Inflammatory macrophage (primary cell): ENCODE data around the gene ZFYVE21.
A peak's percentile ranks its signal among the peaks of the same experiment; 100 is the strongest.

ENCODE experiments used
- DNase-seq, 2 donors: peaks; one replicate each; pipeline ENCODE4 v3.0.0-alpha.2; 2020 to 2022

ZFYVE21 gene

GRCh38 chr14:103706551-103707328, 8.9 kb upstream of the ZFYVE21 start:
- DNase-seq: no peak

GRCh38 chr14:103707329-103708263, 8.0 kb upstream of the ZFYVE21 start:
- DNase-seq: no peak

GRCh38 chr14:103708750-103709187, 6.8 kb upstream of the ZFYVE21 start:
- no peak for DNase-seq

- no peak for DNase-seq
Measured at GRCh38 chr14:103709814-103710213, 5.8 kb upstream of the ZFYVE21 start.

GRCh38 chr14:103710771-103711377, 4.7 kb upstream of the ZFYVE21 start:
- no peak for DNase-seq

GRCh38 chr14:103711516-103712431, 3.8 kb upstream of the ZFYVE21 start:
- no peak for DNase-seq

GRCh38 chr14:103712633-103713247, 2.9 kb upstream of the ZFYVE21 start:
- no peak for DNase-seq

- DNase-seq: no peak
Measured at GRCh38 chr14:103713304-103714062, 2.1 kb upstream of the ZFYVE21 start.

GRCh38 chr14:103714063-103714724, 1.4 kb upstream of the ZFYVE21 start:
- DNase-seq: no peak

- peak; percentile 7 to 55 for DNase-seq
Measured at GRCh38 chr14:103716091-103716801, 636 bp downstream of the ZFYVE21 start.

GRCh38 chr14:103716899-103717411, 1.3 kb downstream of the ZFYVE21 start:
- DNase-seq: no peak

GRCh38 chr14:103718572-103718971, 3.0 kb downstream of the ZFYVE21 start:
- no peak for DNase-seq

GRCh38 chr14:103719751-103720150, 4.1 kb downstream of the ZFYVE21 start:
- no peak for DNase-seq

- no peak for DNase-seq
Measured at GRCh38 chr14:103721334-103722120, 5.9 kb downstream of the ZFYVE21 start.

GRCh38 chr14:103723748-103724081, 8.1 kb downstream of the ZFYVE21 start:
- DNase-seq: no peak

GRCh38 chr14:103724116-103724515, 8.5 kb downstream of the ZFYVE21 start:
- no peak for DNase-seq

- DNase-seq: no peak
Measured at GRCh38 chr14:103725001-103725682, 9.5 kb downstream of the ZFYVE21 start.
